GM18951 (cell line): ENCODE data around the gene GRIN3B.

ENCODE experiments used
- POLR2A ChIP-seq: IDR thresholded peaks from 4 replicates; pipeline ENCODE4 v1.6.1; 2011; ENCODE audit warnings: mild to moderate bottlenecking; ENCODE audit not compliant: insufficient read length, insufficient read depth; ENCODE audit errors: extremely low read depth
- in situ Hi-C: fragments of 300-500 bp; cut with MboI; formaldehyde crosslinking; loops from one replicate; pipeline ENCODE4 v1.12.0; 2022; ENCODE audit warnings: low sequenced_read_pairs, mixed read lengths, inconsistent platforms; ENCODE audit not compliant: unreplicated experiment

Gene GRIN3B

DNA sequence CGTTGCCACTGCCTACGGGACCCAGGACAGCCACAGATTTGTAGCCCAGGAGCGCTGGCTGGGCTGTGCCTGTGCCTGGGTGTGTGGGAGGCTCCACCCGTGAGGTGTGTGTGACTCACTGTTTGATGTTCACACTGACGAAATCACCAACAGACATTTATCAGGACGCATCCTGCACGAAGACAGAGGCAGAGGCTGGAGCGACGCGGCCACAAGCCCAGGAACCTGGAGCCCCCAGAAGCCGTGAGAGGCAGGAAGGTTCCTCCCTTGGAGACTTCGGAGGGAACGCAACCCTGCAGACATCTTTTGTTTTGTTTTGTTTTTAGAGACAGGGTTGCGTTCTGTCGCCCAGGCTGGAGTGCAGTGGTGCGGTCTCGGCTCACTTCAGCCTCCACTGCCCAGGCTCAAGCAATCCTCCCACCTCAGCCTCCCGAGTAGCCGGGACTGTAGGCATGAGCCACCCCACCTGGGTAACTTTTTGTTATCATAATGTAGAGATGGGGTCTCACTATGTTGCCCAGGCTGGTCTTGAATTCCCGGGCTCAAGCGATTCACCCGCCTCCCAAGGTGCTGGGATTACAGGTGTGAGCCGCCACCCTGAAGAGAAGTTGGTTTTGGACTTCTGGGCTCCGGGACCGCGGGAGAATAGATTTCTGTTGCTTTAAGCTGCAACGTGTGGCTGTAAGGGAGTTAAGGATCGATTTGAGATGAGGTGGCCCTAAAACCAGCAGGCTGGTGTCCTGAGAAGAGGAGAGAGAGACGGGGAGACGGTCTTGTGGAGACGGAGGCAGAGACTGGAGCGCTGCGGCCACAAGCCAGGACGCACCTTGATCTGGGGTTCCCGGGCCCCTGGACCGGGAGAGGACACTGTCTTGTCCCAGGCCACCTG is 41.0 kb upstream of the GRIN3B start:
- in situ Hi-C loops, result no loop called here
- TF ChIP-seq POLR2A, result no peak

DNA sequence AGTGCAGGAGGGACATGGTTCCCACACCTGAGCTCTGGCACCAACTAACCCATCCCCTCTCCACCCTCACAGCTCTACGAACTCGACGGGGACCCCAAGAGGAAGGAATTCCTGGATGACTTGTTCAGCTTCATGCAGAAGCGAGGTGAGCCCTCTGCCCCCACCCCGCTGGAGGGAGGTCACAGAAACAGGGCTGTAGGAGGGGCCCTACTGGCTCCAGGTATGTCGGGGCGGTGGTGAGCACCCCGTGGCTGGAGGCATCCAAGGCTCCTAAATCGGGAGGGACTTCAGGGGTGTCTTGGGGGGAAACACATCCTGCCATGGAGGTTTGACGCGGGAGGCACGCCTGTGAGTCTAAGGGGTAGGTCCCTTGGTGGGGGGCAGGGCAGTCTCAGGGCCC is 40.2 kb upstream of the GRIN3B start:
- no peak for TF ChIP-seq POLR2A
- in situ Hi-C loops, result no loop called here

DNA sequence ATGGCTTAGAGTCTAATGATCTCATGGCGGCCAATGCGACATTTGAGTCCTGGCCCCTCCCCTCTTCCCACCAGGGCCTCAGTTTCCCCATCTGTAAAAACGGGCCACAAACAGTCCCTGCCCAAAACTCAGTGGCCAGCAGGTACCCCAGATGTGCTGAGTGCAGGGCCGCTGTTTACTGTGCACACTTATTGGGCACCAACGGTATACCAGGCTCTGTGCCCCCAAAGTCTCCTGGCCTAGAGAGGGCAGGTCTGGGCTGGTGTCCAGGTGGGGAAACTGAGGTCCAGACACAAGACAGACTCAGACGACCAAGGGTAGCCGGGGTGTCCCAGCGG is 39.6 kb upstream of the GRIN3B start:
- in situ Hi-C loops, result no loop called here
- TF ChIP-seq POLR2A, result no peak

DNA sequence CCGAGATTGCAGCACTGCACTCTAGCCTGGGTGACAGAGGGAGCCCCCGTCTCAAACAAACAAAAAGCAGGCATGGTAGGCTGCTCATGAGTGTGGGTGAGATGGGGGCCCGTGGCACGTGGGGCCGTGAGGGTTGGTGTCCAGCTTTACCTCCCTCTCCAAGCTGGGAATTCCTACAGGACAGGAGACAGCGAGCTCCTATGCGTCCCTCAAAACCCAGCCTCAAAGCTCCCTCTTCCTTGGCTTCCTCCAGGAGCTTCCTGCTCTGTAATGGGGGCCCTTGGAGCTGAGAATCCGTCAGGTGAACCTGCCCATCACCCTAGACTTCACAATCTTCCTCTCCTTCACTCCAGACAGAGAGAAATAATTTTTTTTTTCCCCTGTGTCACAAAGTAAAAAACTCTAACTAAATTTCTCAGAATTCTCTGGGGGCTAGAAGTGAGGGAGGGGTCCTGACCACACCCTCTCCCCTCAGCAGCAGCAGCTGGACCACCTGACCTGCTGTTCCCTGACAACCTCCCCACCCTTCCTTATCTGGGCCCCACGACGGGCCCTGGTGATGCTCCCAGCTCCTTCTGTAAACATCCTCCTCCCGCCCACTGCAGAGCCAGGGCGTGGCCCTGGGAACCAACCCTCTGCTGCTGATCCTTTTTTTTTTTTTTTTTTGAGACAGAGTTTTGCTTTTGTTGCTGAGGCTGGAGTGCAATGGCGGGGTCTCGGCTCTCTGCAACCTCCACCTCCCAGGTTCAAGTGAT is 38.2 kb upstream of the GRIN3B start:
- no peak for TF ChIP-seq POLR2A
- in situ Hi-C loops, result no loop called here

DNA sequence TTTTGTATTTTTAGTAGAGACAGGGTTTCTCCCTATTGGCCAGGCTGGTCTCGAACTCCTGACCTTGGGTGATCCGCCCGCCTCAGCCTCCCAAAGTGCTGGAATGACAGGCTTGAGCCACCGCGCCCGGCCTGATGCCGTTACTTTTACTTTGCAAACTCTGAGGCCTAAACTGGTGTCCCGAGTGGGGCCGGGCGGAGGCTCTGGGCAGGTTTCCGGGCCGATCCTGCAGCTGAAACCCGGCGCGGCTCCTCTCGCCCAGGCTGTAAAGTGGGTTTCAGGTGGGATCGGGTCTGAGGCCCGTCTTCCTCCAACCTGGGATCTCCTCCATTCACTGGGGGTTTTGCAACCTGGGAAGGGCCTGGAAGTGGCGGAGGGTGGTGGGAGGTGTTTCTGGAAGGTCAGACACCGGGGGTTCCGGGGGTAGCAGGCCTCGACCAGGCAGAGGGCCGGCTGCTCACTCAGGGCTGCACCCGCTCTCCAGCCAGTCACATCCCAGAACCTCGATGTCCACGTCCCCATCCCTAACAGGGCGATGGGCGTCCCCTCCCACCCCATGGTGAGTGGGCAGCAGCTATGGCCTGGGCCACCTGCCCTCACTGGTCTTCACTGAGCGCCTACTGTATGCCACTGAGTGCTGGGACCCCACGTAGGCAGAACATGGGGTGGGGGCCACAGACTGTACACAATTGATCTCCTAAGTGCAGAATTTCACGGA is 37.4 kb upstream of the GRIN3B start:
- no peak for TF ChIP-seq POLR2A
- in situ Hi-C loops, result no loop called here

DNA sequence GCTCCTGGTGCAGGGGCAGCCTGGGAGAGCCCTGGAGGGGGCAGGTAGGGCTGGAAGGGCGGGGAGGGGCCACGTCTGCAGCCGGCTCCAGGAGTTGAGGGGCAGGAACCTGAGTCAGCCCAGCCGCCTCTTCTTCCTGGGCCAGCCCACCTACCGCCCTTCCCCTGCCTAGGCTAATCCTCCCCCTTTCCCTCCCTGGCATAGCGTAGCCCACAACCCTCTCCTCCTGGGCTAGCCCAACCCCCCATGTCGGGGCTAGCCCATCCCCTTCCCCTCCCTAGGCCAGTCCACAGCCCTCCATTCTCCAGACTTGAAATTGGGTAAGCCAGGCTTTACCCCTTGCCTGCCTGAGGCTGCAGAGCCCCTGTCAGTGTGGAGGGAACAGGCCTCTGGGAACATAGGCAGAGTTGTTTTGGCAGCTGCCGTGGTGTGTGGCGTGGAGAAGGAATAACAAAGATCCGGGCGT is 36.7 kb upstream of the GRIN3B start:
- in situ Hi-C loops, result no loop called here
- no peak for TF ChIP-seq POLR2A

DNA sequence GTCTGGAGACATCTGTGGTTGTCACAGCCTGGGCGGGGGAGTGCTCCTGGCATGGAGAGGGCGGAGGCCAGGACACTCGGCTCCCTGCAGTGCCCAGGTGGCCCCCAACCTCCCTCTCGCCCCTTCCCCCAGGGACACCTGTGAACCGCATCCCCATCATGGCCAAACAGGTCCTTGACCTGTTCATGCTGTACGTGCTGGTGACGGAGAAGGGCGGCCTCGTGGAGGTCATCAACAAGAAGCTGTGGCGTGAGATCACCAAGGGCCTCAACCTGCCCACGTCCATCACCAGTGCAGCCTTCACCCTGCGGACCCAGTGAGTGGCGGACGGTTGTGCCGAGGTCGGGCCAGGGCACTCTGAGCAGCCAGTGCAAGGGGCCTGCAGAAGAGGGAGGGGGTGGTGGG is 36.1 kb upstream of the GRIN3B start:
- in situ Hi-C loops, result no loop called here
- TF ChIP-seq POLR2A, result no peak

DNA sequence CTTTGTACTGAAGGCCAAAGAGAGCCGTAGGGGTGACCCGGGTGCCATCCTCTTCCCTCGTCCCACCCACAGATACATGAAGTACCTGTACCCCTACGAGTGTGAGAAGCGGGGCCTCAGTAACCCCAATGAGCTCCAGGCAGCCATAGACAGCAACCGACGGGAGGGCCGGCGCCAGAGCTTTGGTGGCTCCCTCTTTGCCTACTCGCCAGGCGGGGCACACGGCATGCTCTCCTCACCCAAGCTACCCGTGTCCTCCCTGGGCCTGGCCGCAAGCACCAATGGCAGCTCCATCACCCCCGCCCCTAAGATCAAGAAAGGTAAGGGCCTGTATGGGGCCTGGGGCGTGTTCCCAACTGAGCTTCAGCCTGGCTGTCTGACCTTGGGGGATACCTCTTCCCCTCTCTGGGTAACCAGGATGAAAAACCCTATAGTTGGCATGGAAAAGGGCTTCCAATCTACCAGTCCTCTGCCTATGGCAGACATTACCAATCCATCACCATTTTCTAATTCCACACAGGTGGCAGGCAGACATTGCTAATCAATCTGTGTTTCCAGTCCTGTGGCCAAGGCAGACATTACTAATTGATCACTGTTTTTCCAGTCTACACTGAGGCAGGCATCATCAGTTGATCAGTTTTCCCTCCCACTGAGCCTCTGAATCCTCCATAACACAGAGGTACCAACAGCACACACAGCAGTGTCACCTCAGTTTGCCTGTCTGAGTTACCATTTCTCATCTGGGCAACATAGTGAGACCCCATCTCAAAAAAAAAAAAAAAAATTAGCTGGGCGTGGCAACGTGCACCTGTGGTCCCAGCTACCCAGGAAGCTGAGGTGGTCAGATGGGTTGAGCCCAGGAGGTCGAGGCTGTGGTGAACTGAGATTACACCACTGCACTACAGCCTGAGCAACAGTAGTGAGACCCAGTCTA is 35.2 kb upstream of the GRIN3B start:
- in situ Hi-C loops, result no loop called here
- TF ChIP-seq POLR2A, result no peak

DNA sequence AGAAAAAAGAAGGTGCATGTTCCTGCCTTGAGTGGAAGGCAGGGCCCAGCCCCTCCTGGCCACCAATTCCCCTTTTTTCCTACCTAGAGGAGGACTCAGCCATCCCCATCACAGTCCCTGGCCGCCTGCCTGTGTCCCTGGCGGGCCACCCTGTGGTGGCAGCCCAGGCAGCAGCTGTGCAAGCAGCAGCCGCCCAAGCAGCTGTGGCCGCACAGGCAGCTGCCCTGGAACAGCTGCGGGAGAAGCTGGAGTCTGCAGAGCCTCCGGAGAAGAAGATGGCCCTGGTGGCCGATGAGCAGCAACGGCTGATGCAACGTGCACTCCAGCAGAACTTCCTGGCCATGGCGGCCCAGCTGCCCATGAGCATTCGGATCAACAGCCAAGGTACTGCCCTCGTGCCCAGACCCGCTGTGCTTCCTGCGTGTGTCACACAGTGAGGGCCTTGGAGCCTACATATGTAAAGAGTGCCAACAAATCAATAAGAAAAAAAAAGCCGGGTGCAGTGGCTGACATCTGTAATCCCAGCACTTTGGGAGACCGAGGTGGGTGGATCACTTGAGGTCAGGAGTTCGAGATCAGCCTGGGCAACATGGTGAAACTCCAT is 33.6 kb upstream of the GRIN3B start:
- in situ Hi-C loops, result no loop called here
- TF ChIP-seq POLR2A, result no peak

DNA sequence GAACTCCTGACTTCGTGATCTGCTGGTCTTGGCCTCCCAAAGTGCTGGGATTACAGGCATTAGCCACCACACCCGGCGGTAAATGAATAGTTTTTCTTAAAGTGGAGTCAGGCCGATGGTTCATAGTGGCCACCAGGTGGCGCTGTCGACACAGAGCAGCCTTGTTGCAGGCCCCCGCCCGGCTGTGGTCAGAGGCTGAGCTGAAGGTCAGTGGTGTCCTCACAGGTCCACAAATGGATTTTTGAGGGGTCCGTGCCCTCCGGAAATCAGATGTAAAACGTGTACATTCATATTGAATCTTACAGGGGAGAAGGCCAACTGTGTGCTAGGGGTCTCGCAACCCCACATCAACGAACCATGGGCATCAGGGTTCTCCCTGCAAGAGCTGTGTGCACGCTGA is 29.5 kb upstream of the GRIN3B start:
- TF ChIP-seq POLR2A, result no peak
- in situ Hi-C loops, result no loop called here

DNA sequence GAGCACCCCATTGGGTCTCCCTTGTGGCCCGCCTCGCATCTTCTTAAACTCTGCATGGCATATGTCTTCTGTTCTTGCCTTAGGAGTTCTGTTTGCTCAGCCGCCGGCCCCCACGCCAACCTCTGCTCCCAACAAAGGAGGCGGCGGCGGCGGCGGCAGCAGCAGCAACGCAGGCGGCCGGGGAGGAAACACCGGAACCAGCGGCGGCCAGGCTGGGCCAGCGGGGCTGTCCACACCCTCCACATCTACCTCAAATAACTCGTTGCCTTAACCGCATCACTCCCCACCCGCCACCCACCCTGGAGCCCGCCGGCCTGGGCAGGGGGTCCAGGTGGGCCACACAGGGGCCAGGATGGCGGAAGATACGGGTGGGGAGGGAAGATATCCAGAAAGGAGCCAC is 28.4 kb upstream of the GRIN3B start:
- no peak for TF ChIP-seq POLR2A
- in situ Hi-C loops, result no loop called here

DNA sequence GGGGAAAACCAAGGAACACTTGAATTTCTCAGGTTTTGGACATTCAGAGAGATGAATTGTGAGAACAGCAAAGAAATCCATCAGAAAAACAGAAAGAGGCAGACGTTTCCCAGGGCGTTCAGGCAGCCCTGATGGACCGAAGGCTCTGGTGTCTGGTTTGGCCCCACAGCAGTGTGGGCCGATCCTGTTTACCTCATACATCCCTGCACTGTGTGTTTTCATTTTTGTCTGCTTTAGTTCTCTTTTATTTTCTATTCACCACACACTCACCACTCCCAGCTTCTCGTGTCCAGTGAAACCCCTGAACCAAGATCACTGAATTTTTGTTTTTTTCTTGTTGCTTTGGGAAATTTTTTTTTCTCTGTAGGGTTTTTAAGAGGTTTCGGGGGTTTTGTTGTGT is 27.9 kb upstream of the GRIN3B start:
- in situ Hi-C loops, result no loop called here
- no peak for TF ChIP-seq POLR2A

DNA sequence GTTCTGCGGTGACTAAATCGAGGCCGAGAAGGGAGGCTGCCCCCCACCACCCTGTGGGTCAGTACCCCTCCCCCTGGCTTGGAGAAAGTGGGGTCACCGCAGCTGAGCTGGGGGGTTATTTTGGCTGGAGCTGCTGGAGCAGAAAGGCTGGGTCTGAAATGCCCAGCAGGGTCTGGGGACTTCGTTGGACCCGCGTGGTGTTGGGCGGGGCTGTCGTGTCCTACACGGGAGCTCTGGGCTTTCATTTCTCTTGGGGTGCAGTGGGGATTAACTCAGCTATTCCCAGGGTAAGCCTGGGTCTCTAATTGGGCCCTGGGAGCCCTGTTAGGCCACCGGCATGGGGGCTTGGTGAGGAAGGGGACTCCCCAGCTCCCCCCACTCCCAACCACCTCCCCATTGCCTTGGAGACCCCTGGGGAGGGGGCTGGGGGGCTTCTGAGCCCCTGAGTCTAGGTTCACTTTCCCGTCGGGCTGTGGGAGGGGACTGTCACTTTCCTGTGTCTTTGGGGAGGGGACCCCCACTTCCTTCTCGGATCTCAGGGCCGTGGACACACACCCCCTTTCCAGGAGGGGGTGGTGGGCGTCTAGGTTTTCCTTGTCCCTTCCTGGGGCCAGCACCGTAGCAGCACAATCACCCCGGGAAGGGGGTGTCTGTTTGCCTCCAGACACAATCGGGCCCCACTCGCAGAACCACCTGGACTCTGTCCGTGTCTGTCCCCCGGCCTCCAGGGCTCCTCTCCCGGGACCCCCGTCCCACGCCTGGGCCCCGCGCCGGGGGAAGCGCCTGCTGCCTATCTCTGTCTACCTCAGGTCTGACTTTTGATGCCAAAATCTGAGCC is 26.3 kb upstream of the GRIN3B start:
- in situ Hi-C loops, result no loop called here
- TF ChIP-seq POLR2A, result no peak
